GM21723 (cell line): ENCODE measurements around the gene BHMT.

Experiments used
- ATAC-seq: cut with Tn5 transposase; IDR thresholded peaks from one replicate; pipeline ENCODE4 v1.9.1; 2021; ENCODE audit warnings: mild to moderate bottlenecking, moderate library complexity; ENCODE audit not compliant: unreplicated experiment

The BHMT gene, protein sequence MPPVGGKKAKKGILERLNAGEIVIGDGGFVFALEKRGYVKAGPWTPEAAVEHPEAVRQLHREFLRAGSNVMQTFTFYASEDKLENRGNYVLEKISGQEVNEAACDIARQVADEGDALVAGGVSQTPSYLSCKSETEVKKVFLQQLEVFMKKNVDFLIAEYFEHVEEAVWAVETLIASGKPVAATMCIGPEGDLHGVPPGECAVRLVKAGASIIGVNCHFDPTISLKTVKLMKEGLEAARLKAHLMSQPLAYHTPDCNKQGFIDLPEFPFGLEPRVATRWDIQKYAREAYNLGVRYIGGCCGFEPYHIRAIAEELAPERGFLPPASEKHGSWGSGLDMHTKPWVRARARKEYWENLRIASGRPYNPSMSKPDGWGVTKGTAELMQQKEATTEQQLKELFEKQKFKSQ

DNA sequence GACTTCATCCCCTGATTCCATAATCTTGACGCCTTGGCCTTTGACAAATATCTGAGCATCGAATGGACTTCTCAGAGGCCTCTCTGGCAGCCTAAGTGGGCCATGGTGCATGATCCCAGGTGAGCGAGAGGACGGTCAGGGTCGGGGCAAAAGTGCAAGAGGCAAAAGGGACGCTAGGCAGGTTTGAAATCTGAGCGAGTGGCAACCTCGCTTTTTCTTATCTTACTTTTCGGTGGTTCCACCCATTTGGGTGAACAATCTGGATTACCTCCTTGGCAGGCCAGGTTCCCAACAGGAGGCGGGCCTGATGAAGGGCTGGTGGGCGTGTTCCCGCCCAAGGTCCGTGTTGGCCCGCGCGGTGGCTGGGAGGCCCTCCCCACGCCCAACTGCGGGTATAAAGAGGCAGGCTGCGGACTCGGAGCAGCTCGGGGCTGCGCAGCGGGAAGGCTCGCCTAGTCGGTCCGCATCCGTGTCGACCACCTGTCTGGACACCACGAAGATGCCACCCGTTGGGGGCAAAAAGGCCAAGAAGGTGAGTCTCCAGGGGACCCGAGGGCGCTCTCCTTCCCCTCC, at the start of gene BHMT:
BHMT (plus strand) TSS at position 423 of the 573 bp plus-strand sequence; CDS start at position 500, 77 bp downstream.
- no peak for ATAC-seq

DNA sequence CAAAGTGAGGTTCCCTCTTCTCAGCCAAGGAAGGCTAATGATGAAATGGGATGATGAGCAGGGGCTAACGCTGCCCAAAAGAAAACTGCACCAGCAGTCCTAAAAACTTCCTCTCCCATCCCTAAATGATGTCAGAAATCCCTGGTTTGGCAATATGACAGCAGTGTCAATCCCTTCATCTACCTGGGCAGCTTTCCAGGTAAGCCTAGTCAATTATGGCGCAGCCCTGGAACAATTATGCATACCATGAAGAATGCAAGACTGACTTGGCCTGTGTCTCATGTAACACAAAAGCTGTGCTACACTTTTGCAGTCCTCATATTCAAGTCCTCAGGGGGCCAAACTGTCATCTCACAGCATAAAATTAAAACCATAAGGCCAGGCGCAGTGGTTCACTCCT, 49.2 kb upstream of the BHMT start:
- ATAC-seq: no peak

DNA sequence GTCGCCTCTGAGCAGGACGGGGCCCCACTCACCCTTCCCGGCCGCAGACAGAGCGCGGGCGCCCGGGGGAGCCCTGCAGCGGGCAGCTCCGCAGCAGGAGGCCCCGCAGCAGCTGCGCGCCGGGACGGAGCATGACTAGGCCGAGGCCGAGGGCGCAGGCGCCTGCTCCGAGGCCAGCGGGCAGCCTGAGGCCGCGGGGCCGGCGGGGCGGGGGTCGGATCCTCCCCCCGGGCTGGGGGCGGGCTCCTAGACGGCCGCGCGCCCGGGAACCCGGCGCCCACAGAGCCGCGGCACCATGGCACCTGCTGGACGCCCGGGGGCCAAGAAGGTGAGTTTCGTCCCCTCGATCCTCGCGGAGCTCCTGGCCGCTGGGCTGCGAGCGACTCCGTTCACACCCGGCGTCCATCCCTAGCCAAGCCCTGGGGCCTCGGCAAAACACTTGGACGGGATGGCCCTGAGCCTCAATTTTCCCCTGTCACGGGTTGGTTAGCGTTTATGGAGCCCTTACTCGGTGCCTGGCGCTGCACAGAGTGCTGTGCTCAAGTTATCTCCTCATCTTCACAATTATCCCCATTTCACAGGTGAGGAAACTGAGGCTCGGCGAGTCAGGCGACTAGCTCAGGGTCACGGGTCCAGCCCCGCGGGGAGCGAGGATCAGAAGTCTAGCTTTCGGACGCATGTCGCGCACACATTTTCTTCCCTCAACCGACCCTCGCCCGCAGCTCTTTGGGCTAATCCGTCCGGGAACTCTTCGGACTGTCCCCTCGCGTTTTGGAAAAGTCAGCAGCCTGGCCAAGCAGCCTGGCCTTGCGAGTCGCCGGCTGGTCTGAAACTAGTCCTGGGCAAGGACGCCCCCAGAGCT, 41.9 kb upstream of the BHMT start, which contains the start of the genes BHMT2 and DMGDH:
BHMT2 (plus strand) TSS at position 280 of the 862 bp plus-strand sequence; CDS start at position 296, 16 bp downstream.
DMGDH (minus strand) TSS at position 187 of the 862 bp plus-strand sequence; CDS start at position 133, 54 bp downstream.
- ATAC-seq: no peak

DNA sequence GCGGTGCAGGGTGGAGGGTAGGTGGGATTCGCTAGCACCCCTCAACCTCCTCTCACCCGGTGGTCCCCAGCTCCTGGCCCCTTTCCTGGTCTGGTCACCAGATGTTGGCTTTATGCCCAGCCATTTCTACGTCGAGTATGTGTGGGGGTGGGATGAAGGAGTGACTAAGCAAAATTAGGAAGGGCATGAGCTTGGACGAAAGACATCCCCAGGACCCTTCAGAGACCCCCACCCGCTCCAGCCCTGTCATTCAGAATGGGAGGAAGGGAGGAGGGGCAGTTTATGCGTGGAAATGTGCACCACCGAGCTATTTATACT, 41.3 kb upstream of the BHMT start:
- ATAC-seq: no peak

DNA sequence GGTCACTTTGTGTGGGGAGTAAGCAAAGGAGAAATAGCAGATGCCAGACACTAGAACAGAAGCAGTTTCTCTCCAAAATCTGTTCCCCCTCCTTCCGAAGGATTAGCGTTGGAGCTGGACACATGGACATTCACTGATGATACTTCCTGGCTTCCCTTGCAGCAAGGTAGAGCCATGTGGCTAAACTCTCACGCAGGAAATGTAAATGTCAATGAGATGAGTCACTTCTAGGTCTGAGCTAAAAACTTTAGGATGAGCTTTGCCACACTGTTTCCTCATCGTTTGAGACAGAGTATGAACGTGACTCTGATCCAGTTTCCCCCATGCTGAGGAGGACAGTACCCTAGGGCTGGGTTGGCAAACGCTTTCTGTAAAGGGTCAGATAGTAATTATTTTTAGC, 37.0 kb upstream of the BHMT start:
- no peak for ATAC-seq

DNA sequence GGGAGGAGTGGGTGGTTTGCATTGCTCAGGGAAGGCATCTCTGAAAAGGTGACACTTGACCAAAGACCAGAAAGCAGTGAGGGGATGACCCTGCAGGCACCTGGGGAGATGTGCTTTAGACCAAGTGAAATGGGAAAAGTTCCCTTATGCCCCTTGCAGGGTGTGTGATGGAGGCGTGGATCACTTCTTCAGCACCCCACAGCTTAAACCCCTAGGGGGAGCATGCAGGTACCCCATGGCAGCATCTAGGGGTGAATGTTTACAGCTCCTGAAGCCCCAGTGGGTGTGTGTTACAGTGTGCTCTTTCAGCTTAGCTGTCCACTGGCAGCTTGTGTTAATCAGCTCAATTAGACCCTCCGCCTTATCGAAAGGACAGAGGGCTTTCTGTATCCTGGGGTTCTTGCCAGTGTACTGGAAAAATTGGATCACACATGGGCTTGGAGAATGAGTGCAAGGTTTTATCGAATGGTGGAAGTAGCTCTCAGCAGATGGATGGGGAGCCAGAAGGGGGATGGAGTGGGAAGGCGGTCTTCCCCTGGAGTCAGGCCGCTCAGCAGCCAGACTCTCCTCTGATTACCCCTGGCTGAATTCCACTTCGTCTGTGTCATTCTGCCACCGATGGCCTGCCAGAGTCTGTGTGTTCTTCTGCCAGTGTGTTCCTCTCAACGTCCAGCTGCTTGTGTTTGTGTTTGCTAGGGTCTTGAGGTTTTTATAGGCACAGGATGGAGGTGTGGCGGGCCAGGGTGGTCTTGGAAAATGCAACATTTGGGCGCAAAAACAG, 35.8 kb upstream of the BHMT start:
- ATAC-seq: no peak

DNA sequence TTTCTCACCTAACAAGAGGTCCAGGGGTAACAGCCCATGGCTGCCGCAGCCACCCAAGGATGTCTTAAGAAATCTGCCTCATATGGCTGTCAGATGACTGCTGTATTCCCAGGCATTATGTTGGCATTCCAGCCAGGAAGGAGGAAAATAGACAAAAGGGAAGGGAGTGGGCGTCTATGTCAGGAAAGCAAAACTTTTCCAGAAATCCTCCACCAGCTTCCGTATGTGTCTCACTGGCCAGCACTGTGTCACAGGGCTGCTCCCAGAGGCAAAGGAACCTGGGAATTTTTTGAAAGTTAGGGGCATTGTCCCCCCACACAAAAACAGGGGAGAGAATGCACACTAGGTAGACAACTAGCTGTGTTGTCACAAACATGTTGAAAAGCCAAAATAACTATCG, 34.8 kb upstream of the BHMT start:
- ATAC-seq: no peak

DNA sequence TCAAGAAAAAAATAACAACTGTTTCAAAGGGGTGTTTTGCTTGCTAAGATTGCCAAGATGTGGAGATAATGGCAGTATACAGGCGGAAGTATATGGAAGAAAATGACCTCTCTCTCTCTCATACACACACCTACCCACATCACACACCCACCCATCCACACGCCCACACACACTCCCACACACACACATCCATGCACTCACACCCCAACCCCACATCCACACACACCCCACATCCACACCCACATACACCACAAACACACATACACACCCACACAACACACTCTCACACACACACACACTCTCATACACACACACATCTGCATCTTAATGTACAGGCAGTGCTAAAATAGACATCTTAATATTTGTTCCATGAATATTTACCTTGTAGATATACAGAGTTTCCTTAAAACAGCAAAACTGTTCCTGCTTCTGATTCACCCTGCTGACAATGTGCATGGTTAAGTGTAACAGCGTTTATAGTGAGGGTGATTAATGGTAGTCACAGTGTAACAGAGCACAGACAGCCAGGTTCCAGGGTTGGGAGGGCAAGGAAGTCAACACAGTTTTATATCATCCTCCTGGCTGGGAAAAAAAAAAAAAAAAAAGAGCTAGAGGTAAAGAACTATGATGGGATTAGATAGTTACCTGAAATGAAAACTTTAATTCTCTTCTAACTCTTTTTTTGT, 33.8 kb upstream of the BHMT start:
- ATAC-seq: no peak

DNA sequence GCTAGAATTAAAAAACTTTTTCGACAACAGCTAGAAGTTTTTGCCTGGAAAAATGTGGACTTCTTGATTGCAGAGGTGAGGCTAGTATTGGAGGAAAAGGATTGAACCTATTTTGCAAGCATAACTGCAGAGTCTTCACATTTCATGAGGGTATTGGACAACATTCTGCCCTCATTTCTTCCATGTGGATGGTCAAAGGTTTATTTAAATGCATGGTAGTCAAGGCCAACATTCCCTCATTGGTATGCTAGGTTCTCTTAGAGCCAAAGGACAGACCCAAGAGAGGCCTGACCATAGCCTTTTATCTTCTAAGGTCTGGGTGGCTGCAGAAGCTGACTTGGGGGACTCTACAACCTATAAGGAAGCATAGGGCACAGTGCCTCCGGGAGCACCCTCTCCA, 30.8 kb upstream of the BHMT start:
- ATAC-seq: no peak

DNA sequence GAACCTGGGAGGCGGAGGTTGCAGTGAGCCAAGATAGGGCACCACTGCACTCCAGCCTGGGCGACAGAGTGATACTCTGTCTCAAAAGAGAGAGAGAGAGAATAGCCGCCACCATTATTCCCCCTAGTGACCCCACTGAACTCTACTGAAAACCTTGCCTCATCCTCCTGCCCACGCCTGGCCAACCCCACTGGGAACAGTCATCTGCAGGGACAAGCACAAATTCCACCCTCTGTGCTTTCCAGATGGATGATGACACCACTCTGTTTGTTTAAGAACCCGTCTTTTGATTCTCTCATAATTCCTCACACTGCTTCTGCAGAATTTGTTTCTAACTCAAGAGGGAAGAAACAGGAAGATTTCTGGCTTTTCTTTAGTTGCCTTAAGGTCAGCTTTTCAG, 29.8 kb upstream of the BHMT start:
- ATAC-seq: no peak

DNA sequence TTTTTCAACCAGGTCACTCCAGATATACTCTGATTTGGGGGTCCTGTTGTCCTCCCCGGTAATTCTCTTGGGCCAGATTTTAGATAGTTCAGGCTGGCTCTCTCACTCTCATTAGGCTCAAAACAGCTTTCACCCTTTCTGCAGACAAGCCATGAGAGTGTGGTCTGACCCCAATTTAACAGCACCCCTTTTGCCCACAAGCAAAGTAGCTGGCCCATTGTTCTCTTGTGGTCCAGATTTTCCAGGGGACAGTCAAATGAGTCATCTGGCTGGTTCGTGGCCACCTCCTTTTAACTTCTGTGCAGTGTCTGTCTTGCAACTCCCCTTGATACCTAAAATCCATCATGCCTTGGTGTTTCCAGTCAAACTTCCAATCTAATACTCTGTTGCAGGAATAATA, 25.5 kb upstream of the BHMT start:
- no peak for ATAC-seq

DNA sequence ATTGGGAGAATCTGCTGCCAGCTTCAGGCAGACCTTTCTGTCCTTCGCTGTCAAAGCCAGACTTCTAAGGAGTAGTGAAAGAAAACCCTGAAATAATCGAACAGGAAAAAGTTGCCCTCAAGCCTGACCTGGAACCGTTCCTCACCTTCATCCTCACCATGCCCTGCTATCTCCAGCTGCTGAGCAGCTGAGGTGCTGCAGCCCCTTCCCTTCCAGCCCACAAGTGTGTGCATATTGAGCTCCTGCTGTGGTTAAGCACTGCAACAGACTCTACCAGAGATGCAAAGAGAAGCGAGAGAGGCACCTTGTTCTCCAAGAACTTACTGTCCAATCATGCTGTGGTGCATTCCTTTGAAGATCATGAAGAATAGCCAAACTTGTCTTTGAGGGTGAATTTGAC, 23.1 kb upstream of the BHMT start:
- no peak for ATAC-seq

DNA sequence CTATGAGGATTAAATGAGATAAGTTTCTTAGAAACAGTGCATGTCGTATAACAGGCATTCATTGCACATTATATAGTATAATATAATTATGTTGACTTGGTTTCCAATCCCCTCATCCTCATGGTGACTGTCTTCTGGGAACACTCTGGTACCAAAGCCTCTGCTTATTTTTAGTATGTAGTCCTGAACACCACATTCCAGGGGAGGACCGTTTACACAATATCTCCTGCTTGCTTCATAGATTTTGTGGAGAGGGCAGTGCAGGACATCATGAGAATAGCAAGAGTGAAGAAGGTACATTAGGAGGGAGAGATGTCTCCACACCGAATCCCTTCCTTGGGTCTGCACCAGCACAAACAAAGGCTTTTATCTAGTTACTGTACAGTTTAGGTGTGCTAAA, 20.5 kb upstream of the BHMT start:
- no peak for ATAC-seq

DNA sequence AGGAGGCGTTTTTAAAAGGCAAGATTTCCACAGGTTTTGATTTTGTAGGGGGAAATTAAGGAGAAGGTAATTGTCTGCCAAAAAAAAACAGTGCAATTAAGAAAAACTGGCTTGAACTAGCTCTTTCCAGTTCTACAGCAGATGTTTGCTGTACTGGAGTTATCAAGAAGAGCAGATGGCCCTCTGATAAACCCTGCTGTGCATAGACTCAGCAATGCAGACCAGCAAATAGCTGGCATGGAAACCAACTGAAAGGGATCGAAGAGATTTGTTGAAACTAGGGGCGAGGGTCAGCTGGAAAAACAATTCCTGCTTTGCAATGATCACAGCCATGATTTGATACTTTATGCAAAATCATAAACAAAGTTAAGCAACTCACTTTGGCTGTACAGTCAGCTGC, 17.8 kb upstream of the BHMT start:
- no peak for ATAC-seq

DNA sequence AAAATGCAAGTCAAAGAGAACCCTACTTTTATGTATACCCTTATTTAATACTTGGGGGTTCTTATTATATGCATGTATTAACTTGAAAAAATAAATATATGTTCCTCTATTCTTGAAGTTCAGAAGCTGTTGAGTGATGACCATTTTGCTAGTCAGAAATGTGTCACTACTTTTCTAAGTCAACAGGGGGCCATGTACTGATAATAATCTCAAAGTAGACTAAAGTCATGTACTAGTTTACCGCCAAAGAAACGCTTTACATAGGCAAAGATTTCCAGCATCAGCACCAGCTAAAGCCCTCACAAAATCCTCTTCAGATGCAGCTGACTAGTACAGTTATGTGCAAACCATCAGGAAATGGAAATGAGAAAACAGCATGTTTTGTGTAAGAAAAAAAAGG, 5.7 kb upstream of the BHMT start:
- ATAC-seq: no peak

DNA sequence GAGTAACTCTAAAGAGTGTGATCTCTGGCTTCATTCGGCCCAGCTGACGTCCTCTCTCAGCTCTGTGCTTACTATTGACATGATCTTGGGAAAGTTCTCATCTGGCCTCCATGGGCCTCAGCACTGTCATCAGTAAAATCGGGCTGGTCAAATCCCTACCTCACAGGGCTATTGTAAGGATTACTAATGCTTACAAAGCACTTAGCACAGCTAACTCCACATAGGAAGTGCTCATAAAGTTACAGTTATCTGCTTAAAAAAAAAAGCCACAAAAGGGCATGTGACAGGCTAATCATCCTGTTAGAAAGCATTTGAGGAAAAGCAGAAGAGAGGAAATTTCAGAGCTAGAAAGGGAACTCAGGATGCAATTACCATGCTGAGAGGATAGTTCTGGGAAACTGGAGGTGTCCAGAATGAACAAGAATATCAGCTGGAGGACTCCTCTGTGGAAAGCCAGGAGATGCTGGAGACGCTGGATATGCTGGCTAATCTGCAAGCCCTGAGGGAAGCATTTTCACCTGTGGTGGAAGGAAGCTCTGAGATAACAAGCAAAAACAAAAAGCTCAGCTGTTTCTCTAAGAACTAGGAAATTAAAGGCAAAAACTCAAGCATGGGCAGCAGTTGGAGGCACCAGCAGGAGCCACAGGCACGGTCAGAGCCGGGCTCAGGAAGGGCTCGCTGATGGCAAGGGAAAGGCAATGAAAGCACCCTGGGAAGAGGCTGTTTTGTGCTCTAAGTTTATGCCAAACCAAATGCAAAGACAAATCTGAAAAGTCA, 4.4 kb upstream of the BHMT start:
- no peak for ATAC-seq

DNA sequence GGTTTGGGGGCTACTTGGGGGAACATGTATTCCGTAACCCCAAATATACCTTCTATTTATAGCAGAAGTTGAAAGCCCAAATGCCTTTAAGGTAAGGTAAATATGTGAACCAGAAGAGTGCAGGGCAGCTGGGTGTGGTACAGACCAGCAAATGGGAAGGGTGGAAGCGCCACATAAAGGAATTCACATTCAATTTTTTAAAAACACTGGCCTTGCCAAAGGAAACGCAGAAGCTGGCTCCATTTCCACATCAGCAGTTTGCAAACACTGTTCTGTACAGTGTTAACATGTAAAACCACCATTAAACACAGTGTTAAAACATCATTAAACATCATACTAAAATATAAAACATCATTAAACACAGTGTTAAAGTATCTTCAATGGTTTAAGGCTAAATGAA, 3.5 kb upstream of the BHMT start:
- no peak for ATAC-seq

DNA sequence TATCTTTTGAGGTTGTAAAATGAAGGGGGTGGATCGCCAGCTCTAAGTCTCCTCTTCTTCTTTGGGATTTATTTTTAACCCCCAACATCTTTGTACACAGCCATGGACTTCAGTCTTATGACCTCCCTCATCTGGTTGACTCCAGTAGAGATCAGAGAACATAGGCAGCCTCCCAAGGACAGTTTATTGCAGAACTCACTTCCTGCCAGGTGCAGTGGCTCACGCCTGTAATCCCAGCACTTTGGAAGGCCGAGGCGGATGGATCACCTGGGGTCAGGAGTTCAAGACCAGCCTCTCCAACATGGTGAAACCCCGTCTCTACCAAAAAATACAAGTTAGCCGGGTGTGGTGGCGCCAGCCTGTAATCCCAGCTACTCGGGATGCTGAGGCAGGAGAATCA, 2.8 kb upstream of the BHMT start:
- ATAC-seq: no peak
